Loucy (cell line): ENCODE measurements around the gene GRIP2.

Experiments used
- CTCF ChIP-seq: fragments of 200-600 bp; sonication (generic); conservative IDR thresholded peaks from 2 replicates; pipeline ENCODE4 v1.5.1; 2014; ENCODE audit warnings: mild to moderate bottlenecking, antibody characterized with exemption, low read length
- EZH2phosphoT487 ChIP-seq: fragments of 200-600 bp; IDR thresholded peaks from 2 replicates; pipeline ENCODE4 v1.6.1; 2018; ENCODE audit warnings: antibody characterized with exemption, mild to moderate bottlenecking, moderate library complexity, borderline replicate concordance

- TF ChIP-seq CTCF, result no peak
- no peak for TF ChIP-seq EZH2phosphoT487
Measured at GRCh38 chr3:14440531-14441239, 99.5 kb downstream of the GRIP2 start.
